MM.1S (cell line): ENCODE data around the gene PLN.

Source experiments
- DNase-seq: peaks from one replicate; pipeline ENCODE4 v3.0.0-alpha.2; 2015
- H2AFZ ChIP-seq: fragments of 300-600 bp; sonication (generic); 2 replicates; pipeline ENCODE4 v1.6.0; 2016; ENCODE audit warnings: antibody characterized with exemption, low read length
- H3F3A ChIP-seq: fragments of 300-600 bp; sonication (generic); 2 replicates; pipeline ENCODE4 v1.6.1; 2016; ENCODE audit warnings: mild to moderate bottlenecking, antibody characterized with exemption, low read length, moderate library complexity, mixed read lengths; ENCODE audit not compliant: insufficient read depth
- H3K27ac ChIP-seq: fragments of 300-600 bp; sonication (generic); 2 replicates; pipeline ENCODE4 v1.5.1; 2016; ENCODE audit warnings: mild to moderate bottlenecking, low read length
- H3K27me3 ChIP-seq: fragments of 300-600 bp; sonication (generic); replicated peaks from 2 replicates; pipeline ENCODE4 v1.6.0; 2016; ENCODE audit warnings: low read length; ENCODE audit not compliant: insufficient read depth
- H3K36me3 ChIP-seq: fragments of 300-600 bp; sonication (generic); replicated peaks from 2 replicates; pipeline ENCODE4 v1.6.1; 2016; ENCODE audit warnings: mild to moderate bottlenecking, low read length, mixed read lengths; ENCODE audit not compliant: insufficient read depth
- H3K4me1 ChIP-seq: fragments of 300-600 bp; sonication (generic); 2 replicates; pipeline ENCODE4 v1.6.1; 2016; ENCODE audit warnings: low read length, mixed read lengths
- H3K4me2 ChIP-seq: fragments of 300-600 bp; sonication (generic); 2 replicates; pipeline ENCODE4 v1.6.0; 2016; ENCODE audit warnings: low read depth, low read length
- H3K4me3 ChIP-seq: fragments of 300-600 bp; sonication (generic); 2 replicates; pipeline ENCODE4 v1.5.1; 2016; ENCODE audit warnings: low read length, mixed read lengths
- H3K79me2 ChIP-seq: fragments of 300-600 bp; sonication (generic); 2 replicates; pipeline ENCODE4 v1.6.1; 2016; ENCODE audit warnings: mixed run types, low read length, mixed read lengths
- H3K9ac ChIP-seq: fragments of 300-600 bp; sonication (generic); 2 replicates; pipeline ENCODE4 v1.6.1; 2016; ENCODE audit warnings: low read length, mixed read lengths
- H3K9me2 ChIP-seq: fragments of 300-600 bp; sonication (generic); replicated peaks from 2 replicates; pipeline ENCODE4 v1.6.1; 2016; ENCODE audit warnings: mild to moderate bottlenecking, low read length, mixed read lengths; ENCODE audit not compliant: insufficient read depth
- H3K9me3 ChIP-seq: fragments of 300-600 bp; sonication (generic); replicated peaks from 2 replicates; pipeline ENCODE4 v1.6.1; 2016; ENCODE audit warnings: mild to moderate bottlenecking, low read length, mixed read lengths; ENCODE audit not compliant: insufficient read depth
- H4K20me1 ChIP-seq: fragments of 300-600 bp; sonication (generic); 2 replicates; pipeline ENCODE4 v1.6.1; 2016; ENCODE audit warnings: mild to moderate bottlenecking, low read length, moderate library complexity, mixed read lengths; ENCODE audit not compliant: insufficient read depth
- CTCF ChIP-seq: fragments of 300-600 bp; sonication (generic); IDR thresholded peaks from 2 replicates; pipeline ENCODE4 v1.5.1; 2016; ENCODE audit warnings: antibody characterized with exemption, low read length, mixed read lengths
- EZH2 ChIP-seq: fragments of 300-600 bp; sonication (generic); optimal IDR thresholded peaks from 2 replicates; pipeline ENCODE3; 2017; ENCODE audit warnings: low read depth, mild to moderate bottlenecking, antibody characterized with exemption, low read length, mixed read lengths
- EZH2phosphoT487 ChIP-seq: fragments of 300-600 bp; sonication (generic); IDR thresholded peaks from 2 replicates; pipeline ENCODE4 v1.6.1; 2018; ENCODE audit warnings: antibody characterized with exemption, low read length

PLN gene

GRCh38 chr6:118537574-118537973, 10.5 kb upstream of the PLN start:
- Histone ChIP-seq H3K9me2 (no peaks in the 10 kb centered on the region), H3K79me2 (no peaks in the 10 kb centered on the region), H3F3A (no peaks in the 10 kb centered on the region), H3K4me2 (no peak overlapping the region), H3K4me3 (no peak overlapping the region), H4K20me1 (no peaks in the 10 kb centered on the region), H3K27me3 (no peaks in the 10 kb centered on the region), H3K9ac (no peak overlapping the region), H2AFZ (no peak overlapping the region), H3K27ac (no peak overlapping the region), H3K4me1 (no peaks in the 10 kb centered on the region), H3K9me3 (no peaks in the 10 kb centered on the region), H3K36me3 (no peaks in the 10 kb centered on the region)
- TF ChIP-seq EZH2phosphoT487 (no peak), CTCF (no peak), EZH2 (no peak)
- no peak for DNase-seq

GRCh38 chr6:118542184-118542952, 5.7 kb upstream of the PLN start:
- Histone ChIP-seq H3K9me3 (no peaks in the 10 kb centered on the region), H3K27me3 (no peaks in the 10 kb centered on the region), H3K9ac (no peak overlapping the region), H3F3A (no peaks in the 10 kb centered on the region), H3K4me3 (no peak overlapping the region), H3K79me2 (no peaks in the 10 kb centered on the region), H2AFZ (no peak overlapping the region), H3K4me2 (no peak overlapping the region), H3K4me1 (no peaks in the 10 kb centered on the region), H3K36me3 (no peaks in the 10 kb centered on the region), H3K27ac (no peak overlapping the region), H4K20me1 (no peaks in the 10 kb centered on the region), H3K9me2 (no peaks in the 10 kb centered on the region)
- DNase-seq: no peak
- TF ChIP-seq CTCF (no peak), EZH2phosphoT487 (no peak), EZH2 (no peak)

- Histone ChIP-seq H4K20me1 (no peaks in the 10 kb centered on the region), H3K4me2 (no peak overlapping the region), H3K9me2 (no peaks in the 10 kb centered on the region), H3K9ac (no peak overlapping the region), H3F3A (no peaks in the 10 kb centered on the region), H3K4me1 (no peaks in the 10 kb centered on the region), H2AFZ (no peak overlapping the region), H3K27me3 (no peaks in the 10 kb centered on the region), H3K79me2 (no peaks in the 10 kb centered on the region), H3K27ac (no peak overlapping the region), H3K4me3 (no peak overlapping the region), H3K36me3 (no peaks in the 10 kb centered on the region), H3K9me3 (no peaks in the 10 kb centered on the region)
- no peak for DNase-seq
- TF ChIP-seq EZH2phosphoT487: no peak
Measured at GRCh38 chr6:118544105-118544504, 4.0 kb upstream of the PLN start.

- no peak for DNase-seq
- H3K79me2 ChIP-seq: no peaks in the 10 kb centered on the region
Measured at GRCh38 chr6:118546164-118546879, 1.8 kb upstream of the PLN start.

More at GRCh38 chr6:118546164-118546879, 1.8 kb upstream of the PLN start:
- no peaks in the 10 kb centered on the region for H3K9me3 ChIP-seq
- no peak overlapping the region for H2AFZ ChIP-seq
- no peaks in the 10 kb centered on the region for H3K36me3 ChIP-seq
- H3K9me2 ChIP-seq: no peaks in the 10 kb centered on the region
- H3K4me3 ChIP-seq: no peak overlapping the region
- no peaks in the 10 kb centered on the region for H3F3A ChIP-seq
- no peak overlapping the region for H3K9ac ChIP-seq
- H3K27me3 ChIP-seq: no peaks in the 10 kb centered on the region
- TF ChIP-seq CTCF: no peak
- no peak for TF ChIP-seq EZH2
- no peak for TF ChIP-seq EZH2phosphoT487
- H4K20me1 ChIP-seq: no peaks in the 10 kb centered on the region
- H3K27ac ChIP-seq: no peak overlapping the region
- H3K4me1 ChIP-seq: no peaks in the 10 kb centered on the region
- H3K4me2 ChIP-seq: no peak overlapping the region
